ENCODE data around the gene TMEM145. TPM values are rescaled to one million over a fixed set of nuclear protein-coding genes. Genes with fewer than 3 reads are reported as not detected.
A peak's percentile ranks its signal among the peaks of the same experiment; 100 is the strongest.

Gene TMEM145
- total RNA-seq, 2 experiments from 2014 or later: 1.8 TPM; not detected in 1

- H3K27ac ChIP-seq (ENCODE audit: low read depth, low read length, poor library complexity, severe bottlenecking): peak overlapping the region; percentile 82
- H4K20me1 ChIP-seq (ENCODE audit: insufficient read depth, low read length): peaks cover 10% of the 10 kb centered on the region; the same call in 1 of the 2 replicates
- ChIA-PET POLR2A (interaction anchor here (0.5 to 2.6 kb wide), 4 partner anchors 20 to 38 kb away, joined by 3 to 9 read pairs (median 6); partner anchors contain the start of genes GSK3A, PAFAH1B3 and PRR19), CTCF (ENCODE audit: unreplicated experiment) (no interaction called here)
- H3K9me2 ChIP-seq (ENCODE audit: insufficient read depth, low read length): no peaks in the 10 kb centered on the region
- no peak overlapping the region for H2AFZ ChIP-seq (ENCODE audit: low read length)
- H3K4me2 ChIP-seq (ENCODE audit: low read length): peak overlapping the region; percentile 93
- H3K36me3 ChIP-seq (ENCODE audit: insufficient read depth, low read length): no peaks in the 10 kb centered on the region
- no peak for DNase-seq (ENCODE audit: low spot score)
- no peaks in the 10 kb centered on the region for H3K9me3 ChIP-seq (ENCODE audit: low read length)
- intact Hi-C loops (cut with micrococcal nuclease; ENCODE audit: unreplicated experiment): loop anchor here (1.0 to 10.0 kb wide), 4 partner anchors 36 to 416 kb away; partner anchors contain the start of gene RPS19
- TF ChIP-seq EZH2phosphoT487 (IDR thresholded peaks at IDR 0.05; ENCODE audit: borderline replicate concordance, low read depth, low read length) (no peak), CTCF (conservative IDR thresholded peaks at IDR 0.05; ENCODE audit: low read length) (no peak)
- H3K79me2 ChIP-seq (ENCODE audit: insufficient read depth, low read depth, low read length): peaks cover 13% of the 10 kb centered on the region
- H3K4me1 ChIP-seq (ENCODE audit: insufficient read depth, low read length, poor library complexity, severe bottlenecking): peaks cover 50% of the 10 kb centered on the region
- H3K4me3 ChIP-seq (ENCODE audit: low read depth, low read length, poor library complexity, severe bottlenecking): peak overlapping the region; percentile 83
- BruUV-seq (replicated peaks): no TSS peak
These were observed 32.3 kb upstream of the TMEM145 start for GRCh38 chr19:42280815-42281145.

GRCh38 chr19:42281146-42281826, 31.8 kb upstream of the TMEM145 start:
- Histone ChIP-seq H3K79me2 (ENCODE audit: insufficient read depth, low read depth, low read length) (peaks cover 17% of the 10 kb centered on the region), H2AFZ (ENCODE audit: low read length) (no peak overlapping the region), H3K36me3 (ENCODE audit: insufficient read depth, low read length) (no peaks in the 10 kb centered on the region), H3K9me2 (ENCODE audit: insufficient read depth, low read length) (no peaks in the 10 kb centered on the region), H3K4me1 (ENCODE audit: insufficient read depth, low read length, poor library complexity, severe bottlenecking) (peaks cover 55% of the 10 kb centered on the region), H3K4me2 (ENCODE audit: low read length) (peak overlapping the region; percentile 93), H3K27ac (ENCODE audit: low read depth, low read length, poor library complexity, severe bottlenecking) (peak overlapping the region; percentile 82), H3K9me3 (ENCODE audit: low read length) (no peaks in the 10 kb centered on the region), H4K20me1 (ENCODE audit: insufficient read depth, low read length) (peaks cover 10% of the 10 kb centered on the region; the same call in 1 of the 2 replicates), H3K4me3 (ENCODE audit: low read depth, low read length, poor library complexity, severe bottlenecking) (peak overlapping the region; percentile 83)
- BruUV-seq (replicated peaks): no TSS peak
- CTCF ChIA-PET (ENCODE audit: unreplicated experiment): no interaction called here
- POLR2A ChIA-PET: interaction anchor here (0.5 to 1.5 kb wide), 5 partner anchors 19 to 150 kb away, joined by 3 to 7 read pairs (median 4); partner anchors contain the start of genes GSK3A, PAFAH1B3 and PRR19
- intact Hi-C loops (cut with micrococcal nuclease; ENCODE audit: unreplicated experiment): loop anchor here (2.0 to 10.0 kb wide), 2 partner anchors 152 to 416 kb away; partner anchors contain the start of gene RPS19
- DNase-seq (ENCODE audit: low spot score): peak; percentile 54
- no peak for TF ChIP-seq EZH2phosphoT487 (IDR thresholded peaks at IDR 0.05; ENCODE audit: borderline replicate concordance, low read depth, low read length)
- no peak for TF ChIP-seq CTCF (conservative IDR thresholded peaks at IDR 0.05; ENCODE audit: low read length)

Data from OCI-LY7 (cell line).